Sigmoid colon (tissue), 4 donors: ENCODE measurements around the gene MICAL2.

ENCODE experiments used
- CTCF ChIP-seq, 4 experiments: fragments of 450-650 bp in 3 of 4; fragments of 200-600 bp in 1 of 4; IDR thresholded peaks; one replicate each; pipeline ENCODE4 v1.5.1; 2016 to 2019; ENCODE audit warnings: antibody characterized with exemption in 4 of 4, mild to moderate bottlenecking in 3 of 4, moderate library complexity in 2 of 4
- POLR2A ChIP-seq, 2 donors: fragments of 450-650 bp; IDR thresholded peaks; one replicate each; pipeline ENCODE4 v1.6.1; 2016; ENCODE audit warnings: antibody characterized with exemption in 2 of 2, mild to moderate bottlenecking in 2 of 2, moderate library complexity in 2 of 2
- POLR2AphosphoS5 ChIP-seq, 4 donors: sonication (generic); formaldehyde crosslinking; IDR thresholded peaks; one replicate each; pipeline ENCODE4 v1.6.1; 2017; ENCODE audit warnings: antibody characterized with exemption in 4 of 4

DNA sequence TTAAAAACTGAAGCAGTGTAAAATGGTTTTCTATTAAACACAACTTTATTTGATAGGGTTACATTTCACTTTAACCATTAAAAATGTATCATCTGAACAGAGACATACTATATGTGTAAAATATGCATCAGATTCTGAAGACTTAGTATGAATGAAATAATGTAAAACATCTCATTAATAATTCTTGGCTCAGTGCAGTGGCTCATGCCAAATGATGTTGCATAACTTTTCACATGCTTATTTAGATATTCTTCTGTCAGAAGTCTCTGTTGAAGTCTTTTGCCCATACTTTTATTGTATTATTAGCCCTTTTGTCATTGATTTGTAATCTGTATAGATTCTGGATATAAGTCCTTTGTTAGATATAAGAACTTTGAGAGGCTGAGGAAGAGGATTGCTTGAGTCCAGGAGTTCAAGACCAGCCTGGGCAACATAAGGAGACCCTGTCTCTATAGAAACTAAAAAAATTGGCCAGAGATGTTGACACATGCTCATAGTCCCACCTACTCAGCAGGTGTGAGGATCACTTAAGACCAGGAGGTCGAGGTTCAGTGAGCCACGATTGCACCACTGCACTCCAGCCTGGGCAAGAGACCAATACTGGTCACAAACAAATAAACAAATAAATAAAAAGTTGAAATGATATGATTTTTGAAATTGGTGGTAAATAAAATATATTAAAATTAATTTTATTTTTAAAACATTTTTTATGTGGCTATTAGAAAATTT is 193.2 kb downstream of the MICAL2 start:
- TF ChIP-seq CTCF (IDR thresholded peaks at IDR 0.05) = no peak
- TF ChIP-seq POLR2A (IDR thresholded peaks at IDR 0.05) = no peak
- TF ChIP-seq POLR2AphosphoS5 (IDR thresholded peaks at IDR 0.05) = no peak
